ENCODE results near the gene EPB42. TPM values are rescaled to one million over a fixed set of nuclear protein-coding genes. Genes with fewer than 3 reads are reported as not detected.
"Not testable (repeated sequence)": the region's sequence is repeated elsewhere in the genome, so short reads cannot be mapped to it uniquely, and the experiment has no call there.

Gene EPB42
- total RNA-seq, 1 donor from 2014 or later = not detected

- Mint-ChIP-seq H3K4me3 (no peak overlapping the region), H3K4me1 (peaks cover 18% of the 10 kb centered on the region), H3K27me3 (no peaks in the 10 kb centered on the region), H3K27ac (no peak overlapping the region), H3K36me3 (ENCODE audit: low read depth) (peaks cover 34% of the 10 kb centered on the region), H3K9me3 (peaks cover 7% of the 10 kb centered on the region)
- intact Hi-C loops (cut with micrococcal nuclease) = no loop called here
- no peak for TF ChIP-seq CTCF (IDR thresholded peaks at IDR 0.05)
- ChIA-PET POLR2A (no interaction called here), CTCF (no interaction called here)
- ATAC-seq (ENCODE audit: low read depth) (no peak), DNase-seq (no peak)
Observed at GRCh38 chr15:43199945-43200488, 20.8 kb downstream of the EPB42 start.

GRCh38 chr15:43198992-43199391, 21.8 kb downstream of the EPB42 start:
- ChIA-PET CTCF (no interaction called here), POLR2A (no interaction called here)
- Mint-ChIP-seq H3K27ac (no peak overlapping the region), H3K9me3 (peaks cover 7% of the 10 kb centered on the region), H3K4me1 (peaks cover 14% of the 10 kb centered on the region), H3K27me3 (no peaks in the 10 kb centered on the region), H3K4me3 (no peak overlapping the region), H3K36me3 (ENCODE audit: low read depth) (peaks cover 43% of the 10 kb centered on the region)
- DNase-seq (no peak), ATAC-seq (ENCODE audit: low read depth) (no peak)
- intact Hi-C loops (cut with micrococcal nuclease) = no loop called here
- TF ChIP-seq CTCF (IDR thresholded peaks at IDR 0.05) = no peak

- CTCF ChIA-PET; intact Hi-C loops (cut with micrococcal nuclease); ATAC-seq (ENCODE audit: low read depth); POLR2A ChIA-PET; H3K9me3 Mint-ChIP-seq; DNase-seq; H3K4me3 Mint-ChIP-seq; H3K27me3 Mint-ChIP-seq; H3K27ac Mint-ChIP-seq: not testable (repeated sequence)
- H3K36me3 Mint-ChIP-seq (ENCODE audit: low read depth) = peaks cover 43% of the 10 kb centered on the region
- peaks cover 14% of the 10 kb centered on the region for H3K4me1 Mint-ChIP-seq
Observed at GRCh38 chr15:43198556-43198955, 22.3 kb downstream of the EPB42 start.

- DNase-seq; H3K27me3 Mint-ChIP-seq; H3K4me3 Mint-ChIP-seq; ATAC-seq (ENCODE audit: low read depth); CTCF ChIA-PET; intact Hi-C loops (cut with micrococcal nuclease); POLR2A ChIA-PET; H3K9me3 Mint-ChIP-seq: not testable (repeated sequence)
- H3K27ac Mint-ChIP-seq = peak overlapping the region; percentile 78
- H3K36me3 Mint-ChIP-seq (ENCODE audit: low read depth) = peaks cover 49% of the 10 kb centered on the region
- peaks cover 14% of the 10 kb centered on the region for H3K4me1 Mint-ChIP-seq
Observed at GRCh38 chr15:43197773-43198172, 23.0 kb downstream of the EPB42 start.

GRCh38 chr15:43196760-43197548, 23.9 kb downstream of the EPB42 start:
- no peaks in the 10 kb centered on the region for H3K27me3 Mint-ChIP-seq
- H3K27ac Mint-ChIP-seq = peak overlapping the region; percentile 78
- H3K4me3 Mint-ChIP-seq = no peak overlapping the region
- H3K36me3 Mint-ChIP-seq (ENCODE audit: low read depth) = peaks cover 57% of the 10 kb centered on the region
- H3K4me1 Mint-ChIP-seq = peaks cover 14% of the 10 kb centered on the region
- intact Hi-C loops (cut with micrococcal nuclease) = no loop called here
- H3K9me3 Mint-ChIP-seq = peaks cover 7% of the 10 kb centered on the region
- CTCF ChIA-PET = interaction anchor here (5.7 kb wide), 1 partner anchor 7 kb away, joined by 22 read pairs; no protein-coding TSS in a partner anchor
- DNase-seq = no peak
- ATAC-seq (ENCODE audit: low read depth) = no peak
- no peak for TF ChIP-seq CTCF (IDR thresholded peaks at IDR 0.05)
- POLR2A ChIA-PET = no interaction called here

GRCh38 chr15:43194795-43195194, 26.0 kb downstream of the EPB42 start:
- CTCF ChIA-PET = interaction anchor here (1.8 to 5.7 kb wide), 3 partner anchors 9 to 90 kb away, joined by 5 to 22 read pairs (median 11); no protein-coding TSS in a partner anchor
- Mint-ChIP-seq H3K4me3 (no peak overlapping the region), H3K4me1 (peaks cover 15% of the 10 kb centered on the region), H3K27me3 (no peaks in the 10 kb centered on the region), H3K36me3 (ENCODE audit: low read depth) (peaks cover 75% of the 10 kb centered on the region), H3K9me3 (peaks cover 7% of the 10 kb centered on the region), H3K27ac (no peak overlapping the region)
- TF ChIP-seq CTCF (IDR thresholded peaks at IDR 0.05) = no peak
- ATAC-seq (ENCODE audit: low read depth) (no peak), DNase-seq (no peak)
- intact Hi-C loops (cut with micrococcal nuclease) = no loop called here
- POLR2A ChIA-PET = no interaction called here
